ENCODE data around the gene OXSR1. TPM values are rescaled to one million over a fixed set of nuclear protein-coding genes. Genes with fewer than 3 reads are reported as not detected.

The OXSR1 gene
- polyA plus RNA-seq, 2 of the 4 experiments (the other 2 are of a cell fraction), result 30.2 to 44.0 TPM

- CTCF ChIA-PET, result no interaction called here
These were observed 40.1 kb downstream of the OXSR1 start for GRCh38 chr3:38205472-38205805.

GRCh38 chr3:38207254-38208003 lies 42.1 kb downstream of the OXSR1 start:
- TF ChIP-seq KDM5A (IDR thresholded peaks at IDR 0.05) (no peak), HEYL (CRISPR knock-in tag; IDR thresholded peaks at IDR 0.05) (no peak), NPAS2 (CRISPR knock-in tag; IDR thresholded peaks at IDR 0.05; ENCODE audit: borderline replicate concordance) (no peak), ELK1 (IDR thresholded peaks at IDR 0.05; ENCODE audit: low read depth, low read length) (no peak), ZC3H11A (IDR thresholded peaks at IDR 0.05) (no peak), ATOH8 (CRISPR knock-in tag; IDR thresholded peaks at IDR 0.05; ENCODE audit: low read depth) (no peak), FOXS1 (CRISPR knock-in tag; IDR thresholded peaks at IDR 0.05) (no peak), CHD4 (IDR thresholded peaks at IDR 0.05; ENCODE audit: borderline replicate concordance) (no peak)
- 94% methylated on average over 3 of the region's 4 CpGs for WGBS (ENCODE audit: missing lambda C conversion rate)
- Histone ChIP-seq H3K4me1 (no peaks in the 10 kb centered on the region), H3K9me3 (no peaks in the 10 kb centered on the region), H3K4me2 (no peak overlapping the region), H3K4me3 (no peak overlapping the region), H3K27ac (no peak overlapping the region)
- CTCF ChIA-PET, result no interaction called here
- ATAC-seq, result no peak
- FAIRE-seq, result no peak
- POLR2A ChIA-PET, result no interaction called here
- DNase-seq (ENCODE audit: low read depth in 1 of 2, low spot score in 1 of 2), result no peak

More at GRCh38 chr3:38205472-38205805, 40.1 kb downstream of the OXSR1 start:
- no peak overlapping the region for H3K4me2 ChIP-seq
- TF ChIP-seq REST (IDR thresholded peaks at IDR 0.05) (no peak), HOXB5 (CRISPR knock-in tag; IDR thresholded peaks at IDR 0.05) (no peak), E2F6 (IDR thresholded peaks at IDR 0.05; ENCODE audit: borderline replicate concordance, low read depth) (no peak), EP300 (IDR thresholded peaks at IDR 0.05) (no peak), RNF2 (IDR thresholded peaks at IDR 0.05; ENCODE audit: borderline replicate concordance, low read depth) (no peak), PBX3 (IDR thresholded peaks at IDR 0.05) (no peak), NFE2L2 (conservative IDR thresholded peaks at IDR 0.05; ENCODE audit: low read length) (no peak), MAX (IDR thresholded peaks at IDR 0.05) (no peak), SREBF2 (IDR thresholded peaks at IDR 0.05) (no peak), ZSCAN20 (CRISPR knock-in tag; IDR thresholded peaks at IDR 0.05) (no peak), FOSB (CRISPR knock-in tag; IDR thresholded peaks at IDR 0.05) (no peak), HDAC2 (IDR thresholded peaks at IDR 0.05) (no peak), ZNF302 (CRISPR knock-in tag; IDR thresholded peaks at IDR 0.05) (no peak), TFCP2L1 (CRISPR knock-in tag; IDR thresholded peaks at IDR 0.05) (no peak), RARB (CRISPR knock-in tag; IDR thresholded peaks at IDR 0.05) (no peak), CHD2 (IDR thresholded peaks at IDR 0.05; ENCODE audit: low read length, partially characterized antibody) (no peak), HES2 (IDR thresholded peaks at IDR 0.05) (no peak), MAFK (IDR thresholded peaks at IDR 0.05; ENCODE audit: partially characterized antibody) (no peak), KDM1A (IDR thresholded peaks at IDR 0.05; ENCODE audit: low read depth) (no peak), NR3C1 (IDR thresholded peaks at IDR 0.05) (no peak)
- POLR2A ChIA-PET, result no interaction called here
- DNase-seq (ENCODE audit: low read depth in 1 of 2, low spot score in 1 of 2) (no peak), ATAC-seq (peak in 1 of 2 experiments; percentile 19; a peak in 1 of 6 replicates), FAIRE-seq (no peak)
- WGBS (ENCODE audit: missing lambda C conversion rate), result 68% methylated on average over 2 of the region's 3 CpGs
- H3K4me1 ChIP-seq, result no peaks in the 10 kb centered on the region
- H3K27ac ChIP-seq, result no peak overlapping the region
- H3K4me3 ChIP-seq, result no peak overlapping the region
- H3K9me3 ChIP-seq, result no peaks in the 10 kb centered on the region
